GM21529 (cell line): ENCODE data around the gene NRCAM.

Experiments
- ATAC-seq: cut with Tn5 transposase; IDR thresholded peaks from one replicate; pipeline ENCODE4 v1.9.1; 2021; ENCODE audit not compliant: unreplicated experiment

The NRCAM gene

DNA sequence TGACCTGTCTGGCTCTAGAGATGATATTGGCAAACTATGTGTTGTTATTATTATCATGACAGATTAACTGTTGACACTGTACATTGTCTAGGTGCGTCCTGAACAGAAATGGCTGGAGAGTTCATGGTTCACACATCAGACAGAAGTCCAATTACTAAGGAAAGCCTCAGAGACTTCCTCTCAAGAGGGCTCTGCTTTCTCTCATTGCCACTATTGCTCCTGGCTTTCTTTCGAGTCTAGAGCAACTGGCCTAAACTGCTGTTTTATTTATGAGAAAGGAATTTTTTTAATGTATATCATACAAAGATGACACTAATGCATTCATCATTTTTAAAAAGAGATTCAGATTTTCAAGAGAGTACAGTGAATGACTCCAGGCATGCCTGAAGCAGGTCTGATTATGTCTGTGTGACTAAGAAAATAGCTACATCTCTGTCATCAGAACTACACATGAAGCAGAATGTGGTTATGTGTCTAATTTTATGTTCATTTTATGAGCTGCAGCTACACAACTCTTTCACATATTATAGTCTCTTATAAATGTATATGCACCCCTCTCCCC is 30.4 kb downstream of the NRCAM start:
- no peak for ATAC-seq

DNA sequence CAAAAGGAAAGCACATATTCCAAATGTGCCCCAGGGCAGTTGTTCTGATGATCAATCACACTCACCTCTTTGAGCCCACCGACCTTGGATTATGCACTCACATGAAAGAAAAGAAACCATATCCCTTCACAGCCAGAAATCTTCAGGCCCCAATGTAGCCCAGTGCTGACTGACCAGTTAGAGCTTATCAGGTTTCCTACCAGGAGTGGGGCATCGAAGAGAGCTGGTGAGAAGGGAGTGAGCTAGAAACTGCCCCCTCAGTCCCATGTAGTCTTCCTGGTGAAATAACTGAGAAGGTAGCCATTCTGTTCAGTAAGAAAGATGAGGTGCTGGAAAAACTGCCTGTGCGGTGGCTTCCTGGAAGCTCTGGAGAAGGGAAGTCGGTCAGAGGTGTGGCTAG is 32.2 kb downstream of the NRCAM start:
- no peak for ATAC-seq

DNA sequence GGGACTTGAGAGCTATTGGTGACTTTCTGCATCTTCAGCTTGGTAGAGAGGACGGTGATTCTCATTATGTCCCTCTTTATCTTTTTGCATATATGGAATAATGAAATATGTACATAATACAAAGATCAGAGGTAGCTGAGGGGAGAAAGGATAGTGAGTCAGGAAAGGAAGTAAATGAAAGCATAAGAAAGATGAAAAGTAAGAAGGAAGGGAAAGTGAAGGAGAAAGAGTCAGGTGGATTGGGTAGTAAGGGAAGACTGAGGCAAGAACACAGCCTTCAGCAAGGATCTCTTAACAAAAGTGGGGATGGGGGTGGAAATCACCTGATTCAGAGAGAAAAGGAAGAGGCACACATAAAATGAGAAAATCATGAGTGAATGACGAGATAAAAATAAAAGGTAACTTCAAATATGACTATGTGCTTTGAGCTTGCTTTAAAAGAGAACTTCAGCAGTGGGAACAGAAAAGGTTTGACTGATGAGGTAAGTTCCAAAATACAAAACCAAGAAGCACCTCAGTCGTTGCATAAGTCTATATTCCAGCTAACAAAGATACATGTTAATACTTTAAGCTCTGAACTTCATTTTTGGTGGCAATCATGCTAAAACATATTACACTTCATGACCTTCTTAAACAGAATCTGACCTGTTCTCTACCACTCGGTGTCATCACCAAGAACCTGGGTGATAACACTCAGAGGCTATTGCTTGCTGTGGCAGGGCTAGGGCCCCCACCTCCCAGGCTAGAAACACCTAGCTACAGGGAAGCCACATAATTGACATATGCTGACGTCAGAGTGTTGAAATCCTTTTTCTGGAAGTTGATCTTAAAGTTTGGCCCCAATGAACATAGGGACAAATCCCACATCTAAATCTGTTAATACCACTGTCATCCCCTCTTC is 32.9 kb downstream of the NRCAM start:
- ATAC-seq: no peak

DNA sequence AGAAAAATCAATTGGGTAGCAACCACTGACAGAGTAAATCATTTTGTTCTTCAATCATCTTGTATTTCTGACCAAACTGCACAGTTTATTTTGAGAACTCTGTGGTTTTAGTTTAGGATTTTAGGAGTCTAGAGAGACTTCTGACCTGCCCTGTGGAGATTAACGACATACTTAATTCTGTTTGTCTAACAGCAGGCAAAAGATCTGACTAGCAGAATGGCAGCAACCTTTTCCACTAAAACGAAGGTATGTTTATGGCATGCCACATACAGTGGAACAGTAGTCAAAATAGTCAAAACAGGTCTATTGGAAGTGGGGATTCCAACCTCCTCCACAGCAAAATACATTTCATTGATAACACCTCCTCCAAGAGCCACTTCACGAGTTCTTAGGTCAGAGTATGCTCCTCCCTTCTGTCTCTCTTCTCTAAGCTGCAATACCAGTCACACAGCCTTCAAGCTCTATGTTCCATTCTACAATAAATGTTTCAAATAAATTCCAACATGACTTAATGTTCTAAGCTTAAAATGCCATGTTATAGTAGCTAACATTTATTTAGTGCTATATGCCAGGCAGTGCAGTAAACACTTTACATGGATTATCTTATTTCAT is 34.4 kb downstream of the NRCAM start:
- ATAC-seq: no peak

DNA sequence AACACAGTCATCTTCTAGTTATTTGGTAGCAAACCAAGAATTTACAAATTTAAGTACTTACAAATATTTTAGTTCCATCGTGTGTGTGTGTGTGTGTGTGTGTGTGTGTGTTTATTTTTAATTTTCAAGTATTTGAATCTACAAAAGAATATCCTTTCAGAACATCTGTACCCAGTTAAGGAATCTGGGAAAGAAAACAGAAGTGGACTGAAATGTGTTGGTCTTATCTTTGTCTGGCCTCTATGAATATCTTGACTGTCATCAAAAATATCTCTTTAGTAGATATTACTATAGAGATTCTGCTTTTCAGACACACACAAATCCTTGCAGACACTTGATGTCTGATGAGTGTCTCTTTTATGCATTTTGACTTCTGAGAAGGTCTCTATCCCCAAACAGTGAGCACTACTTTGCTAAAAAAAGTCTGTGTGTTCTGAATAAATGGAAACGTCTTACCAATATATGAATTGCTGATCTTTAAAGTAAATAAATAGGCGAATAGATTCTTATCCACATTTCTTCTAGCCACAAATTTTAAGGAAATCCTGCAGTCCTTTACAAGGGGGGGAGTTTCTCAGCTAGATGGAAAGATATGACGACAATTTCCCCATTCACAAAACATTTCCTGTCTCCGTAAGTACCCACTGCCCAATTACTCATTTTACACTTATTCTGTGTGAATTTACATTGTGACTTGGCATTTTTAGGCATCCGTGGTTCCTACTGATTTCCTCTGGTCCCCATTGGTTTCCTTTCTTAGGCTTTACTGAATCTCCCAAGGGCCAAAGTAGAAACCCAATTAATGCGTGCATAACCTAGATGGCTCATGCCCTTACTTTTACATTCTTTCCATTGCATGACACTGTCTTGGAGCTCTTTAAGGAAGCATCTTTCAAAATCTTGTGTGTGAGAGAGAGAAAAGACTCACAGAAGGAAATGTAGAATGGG is 36.0 kb downstream of the NRCAM start:
- ATAC-seq: no peak

DNA sequence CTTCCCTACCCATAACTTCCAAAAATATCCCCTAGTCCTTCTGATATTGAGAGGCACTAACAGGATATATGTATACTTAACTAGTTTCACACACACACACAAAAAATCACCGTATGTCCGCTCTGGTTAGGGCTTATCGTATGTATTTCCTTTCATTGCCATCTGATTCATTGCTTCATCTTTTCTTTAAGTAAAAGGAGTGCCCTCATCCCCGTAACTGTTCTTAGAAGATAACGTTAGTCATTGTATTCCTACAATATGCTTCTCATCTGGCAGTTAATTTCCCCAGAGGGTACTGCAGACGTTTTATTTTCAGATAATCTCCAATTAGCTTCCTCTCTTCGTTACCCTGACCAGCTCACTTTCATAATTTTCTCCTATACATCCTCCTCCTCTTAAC is 37.3 kb downstream of the NRCAM start:
- no peak for ATAC-seq

DNA sequence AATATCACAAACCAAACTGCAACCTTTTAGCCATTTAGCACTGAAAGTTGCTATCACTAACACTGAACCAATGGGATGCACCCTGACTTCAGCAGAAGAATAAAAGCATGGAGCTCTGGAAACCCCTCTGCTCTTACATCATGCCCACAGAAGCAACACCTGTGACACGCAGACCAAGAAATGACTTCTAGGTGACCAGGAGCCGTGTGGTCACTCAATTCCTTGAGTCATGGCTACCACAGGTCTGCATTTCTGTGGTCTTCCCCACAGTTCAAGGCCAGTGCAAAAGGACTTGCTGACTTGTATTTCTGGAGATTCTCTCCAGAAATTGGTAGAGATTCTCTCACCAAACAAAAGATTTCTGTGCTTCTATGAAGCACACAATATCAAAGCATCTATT is 38.3 kb downstream of the NRCAM start:
- no peak for ATAC-seq

DNA sequence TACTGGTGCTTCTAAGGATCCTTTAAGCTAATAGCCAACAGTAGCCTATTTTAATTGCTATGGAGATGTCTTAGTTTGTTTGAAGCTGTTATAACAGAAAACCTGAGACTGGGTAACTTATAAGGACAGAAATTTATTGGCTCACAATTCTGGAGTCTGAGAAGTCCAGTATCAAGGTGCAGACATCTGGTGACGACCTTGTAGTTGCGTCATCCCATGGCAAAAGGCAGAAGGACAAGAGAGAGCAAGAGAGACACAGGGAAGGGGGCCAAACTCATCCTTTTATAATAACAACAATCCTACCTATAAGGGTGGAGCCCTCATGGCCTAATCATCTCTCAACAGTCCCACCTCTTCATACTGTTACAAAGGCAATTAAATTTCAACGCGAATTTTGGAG is 39.1 kb downstream of the NRCAM start:
- no peak for ATAC-seq

DNA sequence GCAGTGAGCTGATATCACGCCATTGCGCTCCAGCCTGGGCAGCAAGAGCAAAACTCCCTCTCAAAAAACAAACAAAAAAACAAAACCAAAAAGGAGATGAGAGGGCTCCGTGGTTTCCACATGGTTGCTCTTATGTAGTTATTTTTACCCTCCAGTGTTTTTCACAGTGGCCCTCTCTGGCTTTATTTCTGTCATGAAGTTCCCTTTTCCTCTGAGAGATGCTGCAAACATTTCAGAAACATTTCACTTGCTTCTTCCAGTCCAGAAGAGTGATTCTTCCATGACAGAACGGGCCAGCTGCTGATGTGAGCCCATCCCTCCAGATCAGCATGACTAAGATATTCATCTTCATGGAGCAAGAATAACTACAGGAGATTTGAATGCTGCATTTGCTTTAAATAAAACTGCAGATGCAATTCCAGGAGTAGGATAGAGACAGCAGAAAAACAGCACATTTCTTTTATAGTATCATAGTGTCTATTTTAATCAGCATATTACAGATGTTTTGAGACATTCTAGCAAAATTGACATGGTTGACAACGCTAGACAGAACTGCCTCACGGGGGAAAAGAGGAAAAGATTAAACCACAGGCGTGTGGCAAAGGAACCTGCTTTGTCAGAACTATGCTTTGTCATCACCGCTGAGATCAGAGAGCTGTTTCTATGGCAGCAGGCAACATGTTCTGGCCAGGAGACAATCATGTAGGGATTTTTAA is 40.3 kb downstream of the NRCAM start:
- peak; percentile 89 for ATAC-seq

DNA sequence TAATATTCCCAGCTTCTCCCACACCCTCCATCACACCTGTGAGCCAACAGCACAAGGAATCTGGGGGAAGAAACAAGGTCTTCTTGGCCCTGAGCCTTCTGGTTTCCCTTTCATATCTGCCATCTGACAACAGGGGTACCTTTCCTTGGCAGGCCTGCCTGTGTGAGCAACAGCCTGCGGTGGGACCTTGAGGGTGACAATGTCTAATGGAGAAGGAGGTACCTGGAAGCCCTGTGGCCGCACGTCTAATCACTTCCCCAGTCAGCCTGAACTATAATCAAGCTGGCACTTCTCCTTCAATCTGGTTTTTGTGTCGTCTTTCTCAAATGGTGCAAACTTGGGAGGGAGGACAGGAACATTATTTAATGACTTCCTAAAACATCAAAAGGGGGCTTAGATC is 41.2 kb downstream of the NRCAM start:
- no peak for ATAC-seq

DNA sequence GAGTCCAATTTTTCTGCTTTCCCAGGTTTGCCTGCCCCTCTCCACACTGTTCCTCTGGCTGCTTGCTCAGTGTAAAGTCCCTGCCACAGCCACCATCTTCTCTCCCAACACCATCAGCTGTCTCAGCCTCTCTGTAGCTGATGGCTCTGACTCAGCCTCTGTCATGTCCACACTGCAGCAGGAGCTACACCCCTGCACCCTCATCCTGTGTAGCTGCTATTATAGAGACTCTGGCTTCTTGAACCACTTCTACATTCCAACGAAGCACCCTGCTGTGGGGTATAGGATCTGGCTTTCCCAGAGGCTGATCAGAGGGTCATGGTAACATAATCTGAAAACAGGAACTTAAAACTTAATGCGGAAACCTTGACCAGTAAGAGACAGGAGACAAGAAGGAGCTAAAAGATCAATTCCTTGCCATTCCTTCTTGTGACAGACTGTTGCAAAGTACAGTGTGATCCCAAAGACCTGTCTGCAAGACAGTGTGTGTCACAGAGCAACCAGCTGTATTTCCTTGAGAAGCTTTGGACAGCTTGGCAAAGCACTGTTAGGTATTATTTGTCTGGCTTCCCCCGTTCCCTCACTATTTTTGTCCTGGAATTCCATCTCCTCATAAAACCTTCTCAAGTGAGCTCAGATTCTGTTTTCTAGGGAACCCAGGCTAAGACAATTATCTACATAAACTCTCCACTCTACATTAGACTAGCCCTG is 42.3 kb downstream of the NRCAM start:
- ATAC-seq: no peak

DNA sequence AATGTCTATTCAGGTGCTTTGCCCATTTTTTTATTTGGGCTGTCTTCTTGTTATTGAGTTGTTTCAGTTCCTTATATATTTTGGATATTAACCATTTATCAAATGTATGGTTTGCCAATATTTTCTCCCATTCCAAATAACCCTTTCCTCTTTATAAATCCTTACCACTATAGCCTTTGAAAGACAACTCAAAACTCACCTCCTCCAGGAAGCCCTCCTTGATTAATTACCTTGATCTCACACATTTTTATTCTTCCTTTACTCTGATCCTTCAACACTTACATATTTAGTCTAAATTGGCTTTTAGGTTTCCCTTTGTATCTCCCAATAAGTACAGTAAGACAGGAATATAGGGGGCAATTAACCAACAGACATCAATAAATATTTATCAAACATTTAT is 42.9 kb downstream of the NRCAM start:
- no peak for ATAC-seq

DNA sequence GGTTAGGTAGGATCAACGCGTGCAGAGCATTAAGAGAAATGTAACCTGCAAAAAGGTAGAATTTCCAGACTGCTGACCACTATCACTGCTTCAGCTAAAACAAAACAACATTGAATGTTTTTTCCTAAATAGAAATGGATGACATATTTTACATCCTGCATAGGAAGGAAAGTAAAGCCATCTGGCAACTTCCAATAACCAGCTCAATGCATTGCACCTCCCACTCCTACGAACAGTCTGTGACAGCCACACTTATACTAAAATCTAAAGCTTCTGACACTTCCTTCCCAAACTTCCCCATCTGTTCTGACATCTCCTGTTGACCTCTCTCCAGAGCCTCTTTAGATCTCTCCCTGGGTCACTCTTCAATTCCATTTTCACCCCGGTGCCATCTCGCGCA is 47.1 kb downstream of the NRCAM start:
- ATAC-seq: no peak

DNA sequence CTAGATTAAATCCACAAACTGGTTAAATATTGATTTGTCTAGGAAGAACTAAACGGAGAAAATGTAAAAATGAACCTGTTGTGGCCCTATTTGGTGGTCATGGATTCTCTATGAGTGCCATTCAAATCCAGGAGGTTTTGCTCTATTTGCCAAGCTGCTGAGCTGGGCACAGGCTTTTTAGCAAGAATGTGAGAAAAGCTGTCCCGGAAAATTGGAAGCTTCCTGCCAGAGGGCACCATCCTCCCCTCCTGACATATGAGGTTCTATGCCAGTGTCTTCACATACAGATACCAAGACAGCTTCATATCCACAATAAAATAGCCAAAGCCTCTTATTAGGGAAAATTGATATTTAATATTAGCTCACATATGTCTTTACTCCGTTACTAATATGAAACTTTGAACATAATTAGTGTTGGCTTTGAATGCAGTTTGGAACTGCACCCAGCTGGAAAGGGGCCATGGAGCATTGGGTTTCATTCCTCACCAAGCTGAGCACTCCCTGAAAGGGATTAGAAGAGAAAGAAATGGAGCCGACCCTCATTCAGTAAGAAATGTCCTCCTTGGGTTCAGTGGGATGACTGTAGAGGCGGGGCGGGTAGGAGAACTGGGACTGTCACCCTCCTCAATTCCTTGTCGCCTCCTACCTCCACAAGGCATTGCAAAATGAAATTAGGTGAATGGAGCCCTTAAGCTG is 47.8 kb downstream of the NRCAM start:
- ATAC-seq: no peak

DNA sequence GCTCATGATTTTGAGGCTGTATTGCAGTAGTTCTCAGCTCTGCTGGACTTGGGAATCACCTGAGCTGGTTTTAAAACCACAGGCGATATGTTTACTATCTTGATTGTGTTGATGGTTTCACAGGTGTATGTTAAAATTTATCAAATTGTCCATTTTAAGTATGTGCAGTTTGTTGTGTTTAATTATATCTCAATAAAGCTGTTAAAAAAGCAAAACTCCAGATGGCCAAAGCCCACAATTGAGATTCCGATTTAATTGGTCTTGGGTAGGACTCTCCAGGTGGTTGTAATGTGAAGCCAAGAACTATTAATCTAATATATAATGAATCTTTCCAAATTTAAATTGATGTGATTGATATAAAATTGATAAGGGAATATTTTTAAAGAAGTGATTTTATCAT is 48.6 kb downstream of the NRCAM start:
- ATAC-seq: no peak

DNA sequence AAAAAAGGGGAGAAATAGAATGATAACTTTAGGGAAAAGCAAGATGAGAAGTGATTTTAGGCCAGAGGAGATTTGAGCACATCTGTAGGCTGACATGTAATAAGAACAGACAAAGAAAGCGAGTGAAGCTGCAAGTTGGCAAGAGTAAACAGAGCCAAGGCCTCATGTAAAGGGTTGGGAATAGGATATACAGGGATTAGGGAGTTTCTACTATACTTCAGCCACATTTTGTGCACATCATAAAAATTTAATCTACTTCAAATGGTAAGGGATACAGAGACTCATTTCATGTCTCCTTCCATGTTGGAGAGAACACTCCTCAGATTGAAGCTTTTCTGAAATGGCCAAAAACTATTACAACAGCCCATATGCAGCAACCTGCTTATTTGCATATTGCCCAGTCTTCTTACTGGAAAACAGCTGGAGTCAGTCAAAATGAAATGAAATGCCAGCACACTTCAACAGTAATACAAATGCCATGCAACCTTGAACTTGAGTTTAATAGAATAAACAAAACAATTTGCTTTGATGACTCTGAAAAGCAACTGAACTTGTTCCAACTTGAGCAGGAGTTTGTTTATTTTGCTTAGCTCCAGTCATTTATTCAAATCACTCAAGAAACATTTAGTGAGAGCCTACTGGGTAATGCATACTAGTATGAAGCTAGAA is 49.9 kb downstream of the NRCAM start:
- no peak for ATAC-seq

DNA sequence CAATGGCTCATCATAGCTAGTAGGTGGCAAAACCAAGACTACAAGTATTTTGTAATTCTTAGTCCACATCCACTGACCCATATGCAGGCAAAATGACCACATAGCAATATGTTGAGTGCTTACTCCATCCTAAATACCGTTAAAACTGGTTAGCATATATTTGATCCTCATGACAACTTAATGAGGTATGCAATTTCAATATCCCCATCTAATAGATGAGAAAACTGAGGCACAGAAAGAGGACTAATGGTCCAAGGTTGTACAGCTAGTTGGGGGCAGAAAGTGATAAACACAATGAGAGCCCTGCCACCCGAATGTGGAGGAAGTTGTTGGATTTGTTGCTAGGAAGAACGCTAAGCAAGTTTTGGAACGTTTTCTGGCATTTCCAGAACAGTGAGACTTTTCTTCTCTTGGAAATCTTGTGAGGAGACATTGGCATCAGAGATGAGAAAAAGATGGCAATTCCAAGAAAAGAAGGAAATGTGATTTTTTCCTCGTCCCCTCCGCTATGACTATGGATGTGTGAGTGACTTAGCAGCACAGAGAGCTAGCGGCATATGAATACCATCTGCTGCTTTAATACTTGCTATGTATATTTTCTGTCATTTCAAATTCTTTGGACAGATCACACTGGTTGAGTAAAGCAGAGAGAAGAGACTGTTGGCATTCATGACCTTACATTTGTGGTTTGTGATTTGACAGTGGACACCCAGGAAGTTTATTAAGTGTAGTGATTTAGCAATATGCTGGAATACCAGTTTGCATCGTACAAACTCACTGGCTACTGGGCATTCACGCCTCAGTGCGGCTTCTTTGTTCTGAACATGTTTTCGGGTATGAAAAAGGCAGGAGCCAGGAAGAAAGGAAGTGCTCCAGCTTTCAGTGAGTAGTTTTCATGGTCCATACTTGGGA is 51.5 kb downstream of the NRCAM start:
- ATAC-seq: no peak
